Osteocyte (in vitro differentiated cells): ENCODE measurements around the gene ADAMTSL2. TPM values are rescaled to one million over a fixed set of nuclear protein-coding genes. Genes with fewer than 3 reads are reported as not detected.

ENCODE experiments used
- DNase-seq: peaks from one replicate; pipeline ENCODE4 v3.0.0; 2021; ENCODE audit warnings: mixed read lengths; ENCODE audit not compliant: unreplicated experiment; ENCODE audit errors: extremely low spot score
- H3K27ac Mint-ChIP-seq: one replicate; pipeline ENCODE4 v1.8.0; 2021; ENCODE audit warnings: mild to moderate bottlenecking, mixed read lengths; ENCODE audit not compliant: unreplicated experiment
- H3K27me3 Mint-ChIP-seq: one replicate; pipeline ENCODE4 v1.8.0; 2021; ENCODE audit warnings: mixed read lengths; ENCODE audit not compliant: unreplicated experiment
- H3K36me3 Mint-ChIP-seq: one replicate; pipeline ENCODE4 v1.8.0; 2021; ENCODE audit warnings: mixed read lengths; ENCODE audit not compliant: unreplicated experiment
- H3K4me1 Mint-ChIP-seq: one replicate; pipeline ENCODE4 v1.8.0; 2021; ENCODE audit warnings: mixed read lengths; ENCODE audit not compliant: unreplicated experiment
- H3K4me3 Mint-ChIP-seq: one replicate; pipeline ENCODE4 v1.8.0; 2021; ENCODE audit warnings: mild to moderate bottlenecking, moderate library complexity, mixed read lengths; ENCODE audit not compliant: unreplicated experiment
- H3K9me3 Mint-ChIP-seq: one replicate; pipeline ENCODE4 v1.8.0; 2021; ENCODE audit warnings: mixed read lengths; ENCODE audit not compliant: unreplicated experiment
- CTCF ChIP-seq: fragments of 200-600 bp; sonication (generic); IDR thresholded peaks from 2 replicates; pipeline ENCODE4 v1.5.0; 2021; ENCODE audit warnings: antibody characterized with exemption, mild to moderate bottlenecking, moderate library complexity
- total RNA-seq: library from RNA; stranded (reverse); gene quantifications from 2 replicates; pipeline ENCODE4 v1.2.1, GENCODE V29; 2021

The ADAMTSL2 gene
- total RNA-seq, 1 donor from 2014 or later = 0.11 TPM

DNA sequence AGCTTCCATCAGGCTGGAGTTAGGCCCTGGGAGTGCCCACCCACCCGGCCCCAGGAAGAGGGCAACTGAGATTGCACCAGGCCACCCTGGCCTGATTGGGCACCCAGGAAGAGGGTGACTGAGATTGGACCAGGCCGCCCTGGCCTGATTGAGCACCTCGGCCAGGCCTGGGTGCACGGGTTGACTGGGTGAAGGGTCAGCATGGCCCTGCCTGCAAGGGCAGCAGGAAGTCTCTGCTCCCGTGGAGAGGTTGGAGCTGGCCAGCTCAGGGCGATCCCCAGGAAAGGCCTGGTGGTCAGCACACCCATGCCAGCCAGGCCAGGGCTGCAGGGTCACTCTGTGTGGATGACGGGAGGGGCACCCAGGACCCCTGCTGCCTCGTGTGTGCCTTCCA is 11.8 kb downstream of the ADAMTSL2 start:
- H3K9me3 Mint-ChIP-seq = no peaks in the 10 kb centered on the region
- H3K4me1 Mint-ChIP-seq = no peaks in the 10 kb centered on the region
- H3K27me3 Mint-ChIP-seq = peaks cover 21% of the 10 kb centered on the region
- no peak for TF ChIP-seq CTCF
- H3K36me3 Mint-ChIP-seq = no peaks in the 10 kb centered on the region
- DNase-seq = no peak
- no peak overlapping the region for H3K4me3 Mint-ChIP-seq
- no peak overlapping the region for H3K27ac Mint-ChIP-seq

GRCh38 chr9:133547116-133547515 is 12.6 kb downstream of the ADAMTSL2 start:
- Mint-ChIP-seq H3K36me3 (no peaks in the 10 kb centered on the region), H3K9me3 (no peaks in the 10 kb centered on the region), H3K27ac (no peak overlapping the region), H3K27me3 (peaks cover 25% of the 10 kb centered on the region), H3K4me1 (no peaks in the 10 kb centered on the region), H3K4me3 (no peak overlapping the region)
- TF ChIP-seq CTCF = no peak
- no peak for DNase-seq

GRCh38 chr9:133551446-133551845 is 16.9 kb downstream of the ADAMTSL2 start:
- H3K27me3 Mint-ChIP-seq = peaks cover 17% of the 10 kb centered on the region
- no peaks in the 10 kb centered on the region for H3K9me3 Mint-ChIP-seq
- H3K27ac Mint-ChIP-seq = no peak overlapping the region
- no peak for DNase-seq
- no peak overlapping the region for H3K4me3 Mint-ChIP-seq
- no peak for TF ChIP-seq CTCF
- no peaks in the 10 kb centered on the region for H3K4me1 Mint-ChIP-seq
- no peaks in the 10 kb centered on the region for H3K36me3 Mint-ChIP-seq

DNA sequence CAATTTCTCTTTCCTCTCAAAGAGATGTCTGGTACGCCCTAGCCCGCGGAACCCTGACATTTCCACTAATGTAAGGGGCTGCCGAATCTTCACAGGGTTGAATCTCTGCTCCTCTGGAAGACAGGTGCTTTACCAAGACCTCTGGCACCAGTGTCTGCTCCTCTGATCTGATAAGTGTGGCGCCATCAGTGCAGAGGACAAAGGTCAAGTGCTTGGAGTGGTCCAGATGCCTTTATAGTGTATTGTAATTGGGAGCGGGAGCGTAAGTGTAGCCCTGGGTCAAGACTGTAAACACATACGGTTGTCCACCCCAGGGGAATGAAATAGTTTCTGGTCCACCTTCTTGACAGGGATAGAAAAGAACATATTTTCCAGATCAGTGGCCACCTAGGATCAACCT is 17.7 kb downstream of the ADAMTSL2 start:
- H3K36me3 Mint-ChIP-seq = no peaks in the 10 kb centered on the region
- H3K9me3 Mint-ChIP-seq = no peaks in the 10 kb centered on the region
- no peak for TF ChIP-seq CTCF
- no peak overlapping the region for H3K4me3 Mint-ChIP-seq
- no peaks in the 10 kb centered on the region for H3K4me1 Mint-ChIP-seq
- DNase-seq = no peak
- H3K27me3 Mint-ChIP-seq = peaks cover 17% of the 10 kb centered on the region
- no peak overlapping the region for H3K27ac Mint-ChIP-seq

GRCh38 chr9:133553123-133553522 is 18.6 kb downstream of the ADAMTSL2 start:
- Mint-ChIP-seq H3K27me3 (peaks cover 17% of the 10 kb centered on the region), H3K27ac (no peak overlapping the region)

More at GRCh38 chr9:133553123-133553522, 18.6 kb downstream of the ADAMTSL2 start:
- H3K9me3 Mint-ChIP-seq = no peaks in the 10 kb centered on the region
- no peaks in the 10 kb centered on the region for H3K36me3 Mint-ChIP-seq
- TF ChIP-seq CTCF = no peak
- no peak overlapping the region for H3K4me3 Mint-ChIP-seq
- DNase-seq = no peak
- peaks cover 5% of the 10 kb centered on the region for H3K4me1 Mint-ChIP-seq
